ENCODE measurements around the gene PIK3C2A.

DNA sequence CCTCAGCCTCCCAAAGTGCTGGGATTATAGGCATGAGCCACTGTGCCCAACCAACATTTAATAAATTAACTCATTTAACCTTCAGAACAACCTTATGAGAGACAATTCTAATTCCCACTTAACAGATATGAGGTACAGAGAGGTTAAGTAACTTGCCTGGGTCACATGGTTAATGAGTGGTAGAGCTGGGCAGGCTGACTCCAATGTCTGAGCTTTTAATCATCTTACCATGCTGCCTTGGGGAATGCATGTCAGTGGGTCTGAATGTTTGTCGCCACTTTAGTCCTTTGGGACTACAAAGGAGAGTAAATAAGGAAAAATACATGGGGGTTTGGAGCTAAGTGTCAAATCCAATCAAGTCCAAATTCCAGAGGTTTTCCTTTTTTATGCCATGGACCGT is 11.2 kb upstream of the PIK3C2A start:
- TF ChIP-seq, protein P1, sequence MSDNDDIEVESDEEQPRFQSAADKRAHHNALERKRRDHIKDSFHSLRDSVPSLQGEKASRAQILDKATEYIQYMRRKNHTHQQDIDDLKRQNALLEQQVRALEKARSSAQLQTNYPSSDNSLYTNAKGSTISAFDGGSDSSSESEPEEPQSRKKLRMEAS (IDR thresholded peaks at IDR 0.05): no peak
- no peak for TF ChIP-seq EP300 (IDR thresholded peaks at IDR 0.05; ENCODE audit: borderline replicate concordance)

Data from Ishikawa (cell line).